Measurements from ENCODE around the gene SNAI1.
"Not testable (repeated sequence)": the region's sequence is repeated elsewhere in the genome, so short reads cannot be mapped to it uniquely, and the experiment has no call there.

DNA sequence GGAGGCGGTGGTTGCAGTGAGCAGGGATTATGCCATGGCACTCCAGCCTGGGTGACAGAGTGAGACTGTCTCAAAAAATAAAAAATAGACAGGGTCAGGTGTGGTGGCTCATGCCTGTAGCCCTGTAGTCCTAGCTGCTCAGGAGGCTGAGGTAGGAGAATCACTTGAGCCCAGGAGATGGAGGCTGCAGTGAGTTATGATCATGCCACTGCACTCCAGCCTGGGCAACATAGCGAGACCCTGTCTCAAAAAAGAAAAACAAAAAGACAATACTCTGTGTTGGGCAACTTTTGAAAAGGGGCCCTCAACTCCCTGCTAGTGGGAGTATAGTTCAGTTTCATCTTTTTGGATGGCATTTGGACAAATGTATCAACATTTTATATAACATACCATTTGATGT is 5.0 kb upstream of the SNAI1 start:
- TF ChIP-seq, protein P1, sequence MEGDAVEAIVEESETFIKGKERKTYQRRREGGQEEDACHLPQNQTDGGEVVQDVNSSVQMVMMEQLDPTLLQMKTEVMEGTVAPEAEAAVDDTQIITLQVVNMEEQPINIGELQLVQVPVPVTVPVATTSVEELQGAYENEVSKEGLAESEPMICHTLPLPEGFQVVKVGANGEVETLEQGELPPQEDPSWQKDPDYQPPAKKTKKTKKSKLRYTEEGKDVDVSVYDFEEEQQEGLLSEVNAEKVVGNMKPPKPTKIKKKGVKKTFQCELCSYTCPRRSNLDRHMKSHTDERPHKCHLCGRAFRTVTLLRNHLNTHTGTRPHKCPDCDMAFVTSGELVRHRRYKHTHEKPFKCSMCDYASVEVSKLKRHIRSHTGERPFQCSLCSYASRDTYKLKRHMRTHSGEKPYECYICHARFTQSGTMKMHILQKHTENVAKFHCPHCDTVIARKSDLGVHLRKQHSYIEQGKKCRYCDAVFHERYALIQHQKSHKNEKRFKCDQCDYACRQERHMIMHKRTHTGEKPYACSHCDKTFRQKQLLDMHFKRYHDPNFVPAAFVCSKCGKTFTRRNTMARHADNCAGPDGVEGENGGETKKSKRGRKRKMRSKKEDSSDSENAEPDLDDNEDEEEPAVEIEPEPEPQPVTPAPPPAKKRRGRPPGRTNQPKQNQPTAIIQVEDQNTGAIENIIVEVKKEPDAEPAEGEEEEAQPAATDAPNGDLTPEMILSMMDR (conservative IDR thresholded peaks at IDR 0.05; ENCODE audit: low read depth, low read length): not testable (repeated sequence)
- not testable (repeated sequence) for TF ChIP-seq EZH2 (IDR thresholded peaks at IDR 0.05; ENCODE audit: low read length, unreplicated experiment)
